Measurements from ENCODE around the gene EPHA1. TPM values are rescaled to one million over a fixed set of nuclear protein-coding genes. Genes with fewer than 3 reads are reported as not detected.
"Not testable (repeated sequence)": the region's sequence is repeated elsewhere in the genome, so short reads cannot be mapped to it uniquely, and the experiment has no call there.

Gene EPHA1
- total RNA-seq, 1 donor from 2014 or later = not detected

- no peaks in the 10 kb centered on the region for H3K36me3 ChIP-seq
- H3K4me3 ChIP-seq = no peak overlapping the region
- H3K9me3 ChIP-seq (replicated peaks) = no peaks in the 10 kb centered on the region
- intact Hi-C loops (cut with micrococcal nuclease) = no loop called here
- peaks cover 30% of the 10 kb centered on the region for H3K4me1 ChIP-seq
- no peak for TF ChIP-seq CTCF (IDR thresholded peaks at IDR 0.05; ENCODE audit: borderline replicate concordance)
- H3K27ac ChIP-seq (replicated peaks) = no peak overlapping the region
- no peak for DNase-seq
- peaks cover 22% of the 10 kb centered on the region for H3K27me3 ChIP-seq (ENCODE audit: low read depth)
Observed at GRCh38 chr7:143406002-143406357, 2.7 kb downstream of the EPHA1 start.

- H3K36me3 ChIP-seq = no peaks in the 10 kb centered on the region
Observed at GRCh38 chr7:143405173-143406001, 3.3 kb downstream of the EPHA1 start.

GRCh38 chr7:143402233-143402632 lies 6.4 kb downstream of the EPHA1 start:
- H3K9me3 ChIP-seq (replicated peaks); intact Hi-C loops (cut with micrococcal nuclease); H3K4me1 ChIP-seq; H3K27me3 ChIP-seq (ENCODE audit: low read depth); H3K27ac ChIP-seq (replicated peaks); DNase-seq; H3K4me3 ChIP-seq; H3K36me3 ChIP-seq: not testable (repeated sequence)

More at GRCh38 chr7:143405173-143406001, 3.3 kb downstream of the EPHA1 start:
- peak; percentile 82 for DNase-seq
- Histone ChIP-seq H3K4me3 (no peak overlapping the region), H3K27ac (replicated peaks) (no peak overlapping the region), H3K27me3 (ENCODE audit: low read depth) (peaks cover 16% of the 10 kb centered on the region), H3K9me3 (replicated peaks) (no peaks in the 10 kb centered on the region), H3K4me1 (peaks cover 27% of the 10 kb centered on the region)
- intact Hi-C loops (cut with micrococcal nuclease) = no loop called here
- TF ChIP-seq CTCF (IDR thresholded peaks at IDR 0.05; ENCODE audit: borderline replicate concordance) = no peak

GRCh38 chr7:143401265-143401664 lies 7.4 kb downstream of the EPHA1 start:
- Histone ChIP-seq H3K27ac (replicated peaks) (no peak overlapping the region), H3K9me3 (replicated peaks) (no peaks in the 10 kb centered on the region), H3K36me3 (no peaks in the 10 kb centered on the region), H3K4me1 (peaks cover 6% of the 10 kb centered on the region), H3K4me3 (no peak overlapping the region), H3K27me3 (ENCODE audit: low read depth) (no peaks in the 10 kb centered on the region)
- intact Hi-C loops (cut with micrococcal nuclease) = no loop called here
- no peak for TF ChIP-seq CTCF (IDR thresholded peaks at IDR 0.05; ENCODE audit: borderline replicate concordance)
- DNase-seq = no peak

- no peak overlapping the region for H3K4me3 ChIP-seq
- peaks cover 22% of the 10 kb centered on the region for H3K4me1 ChIP-seq
- no peaks in the 10 kb centered on the region for H3K36me3 ChIP-seq
- H3K27ac ChIP-seq (replicated peaks) = no peak overlapping the region
- no peak for TF ChIP-seq CTCF (IDR thresholded peaks at IDR 0.05; ENCODE audit: borderline replicate concordance)
- no peaks in the 10 kb centered on the region for H3K27me3 ChIP-seq (ENCODE audit: low read depth)
- no peaks in the 10 kb centered on the region for H3K9me3 ChIP-seq (replicated peaks)
- DNase-seq = no peak
- intact Hi-C loops (cut with micrococcal nuclease) = no loop called here
Observed at GRCh38 chr7:143399642-143400041, 9.0 kb downstream of the EPHA1 start.

GRCh38 chr7:143399151-143399550 lies 9.5 kb downstream of the EPHA1 start:
- no peaks in the 10 kb centered on the region for H3K27me3 ChIP-seq (ENCODE audit: low read depth)
- no peak for TF ChIP-seq CTCF (IDR thresholded peaks at IDR 0.05; ENCODE audit: borderline replicate concordance)
- intact Hi-C loops (cut with micrococcal nuclease) = no loop called here

More at GRCh38 chr7:143399151-143399550, 9.5 kb downstream of the EPHA1 start:
- Histone ChIP-seq H3K9me3 (replicated peaks) (no peaks in the 10 kb centered on the region), H3K36me3 (no peaks in the 10 kb centered on the region), H3K27ac (replicated peaks) (no peak overlapping the region), H3K4me1 (peaks cover 27% of the 10 kb centered on the region), H3K4me3 (no peak overlapping the region)
- DNase-seq = no peak

Measured in left ventricle myocardium inferior (tissue), 1 donor.